Glutamatergic neuron (in vitro differentiated cells): ENCODE measurements around the gene GAL3ST1. TPM values are rescaled to one million over a fixed set of nuclear protein-coding genes. Genes with fewer than 3 reads are reported as not detected.

Experiments
- DNase-seq: peaks from one replicate; pipeline ENCODE4 v3.0.0; 2022
- H3K27ac Mint-ChIP-seq: one replicate; pipeline ENCODE4 v1.8.0; 2020; ENCODE audit warnings: mild to moderate bottlenecking, mixed read lengths, inconsistent platforms; ENCODE audit not compliant: unreplicated experiment
- H3K27me3 Mint-ChIP-seq: one replicate; pipeline ENCODE4 v1.8.0; 2020; ENCODE audit warnings: mild to moderate bottlenecking, moderate library complexity, mixed read lengths, inconsistent platforms; ENCODE audit not compliant: unreplicated experiment
- H3K36me3 Mint-ChIP-seq: one replicate; pipeline ENCODE4 v1.8.0; 2020; ENCODE audit warnings: mild to moderate bottlenecking, mixed read lengths, inconsistent platforms; ENCODE audit not compliant: unreplicated experiment
- H3K4me1 Mint-ChIP-seq: one replicate; pipeline ENCODE4 v1.8.0; 2020; ENCODE audit warnings: mild to moderate bottlenecking, low read depth, mixed read lengths, inconsistent platforms; ENCODE audit not compliant: unreplicated experiment
- H3K4me3 Mint-ChIP-seq: one replicate; pipeline ENCODE4 v1.8.0; 2020; ENCODE audit warnings: mild to moderate bottlenecking, mixed read lengths, inconsistent platforms; ENCODE audit not compliant: unreplicated experiment
- H3K9me3 Mint-ChIP-seq: one replicate; pipeline ENCODE4 v1.8.0; 2020; ENCODE audit warnings: mild to moderate bottlenecking, moderate library complexity, mixed read lengths, inconsistent platforms; ENCODE audit not compliant: unreplicated experiment
- CTCF ChIP-seq: fragments of 200-600 bp; sonication (generic); IDR thresholded peaks from one replicate; pipeline ENCODE4 v1.5.0; 2021; ENCODE audit not compliant: partially characterized antibody, unreplicated experiment
- total RNA-seq: library from RNA; stranded (reverse); fragmentation: NEBNext Ultra II Directional; extraction: Animal tissue kit (Norgen Biotek cat#: 25700); gene quantifications from one replicate; pipeline ENCODE4 v1.2.1, GENCODE V29; 2021; ENCODE audit not compliant: unreplicated experiment

The GAL3ST1 gene
- total RNA-seq, 1 donor from 2014 or later, result 1.8 TPM

- no peak for DNase-seq
- H3K36me3 Mint-ChIP-seq, result no peaks in the 10 kb centered on the region
- H3K9me3 Mint-ChIP-seq, result no peaks in the 10 kb centered on the region
- no peak for TF ChIP-seq CTCF
- H3K4me3 Mint-ChIP-seq, result no peak overlapping the region
- H3K27me3 Mint-ChIP-seq, result peaks cover 8% of the 10 kb centered on the region
- no peak overlapping the region for H3K27ac Mint-ChIP-seq
- H3K4me1 Mint-ChIP-seq, result no peaks in the 10 kb centered on the region
These were observed 36.2 kb downstream of the GAL3ST1 start for GRCh38 chr22:30538280-30538679.

GRCh38 chr22:30537083-30537731 lies 37.3 kb downstream of the GAL3ST1 start:
- Mint-ChIP-seq H3K4me1 (no peaks in the 10 kb centered on the region), H3K4me3 (no peak overlapping the region), H3K9me3 (no peaks in the 10 kb centered on the region), H3K27me3 (peaks cover 8% of the 10 kb centered on the region), H3K27ac (no peak overlapping the region), H3K36me3 (no peaks in the 10 kb centered on the region)
- no peak for TF ChIP-seq CTCF
- no peak for DNase-seq

GRCh38 chr22:30535182-30535581 lies 39.3 kb downstream of the GAL3ST1 start:
- no peak overlapping the region for H3K27ac Mint-ChIP-seq
- H3K4me3 Mint-ChIP-seq, result no peak overlapping the region
- H3K9me3 Mint-ChIP-seq, result no peaks in the 10 kb centered on the region
- no peaks in the 10 kb centered on the region for H3K4me1 Mint-ChIP-seq
- peaks cover 6% of the 10 kb centered on the region for H3K27me3 Mint-ChIP-seq
- H3K36me3 Mint-ChIP-seq, result no peaks in the 10 kb centered on the region
- DNase-seq, result no peak
- TF ChIP-seq CTCF, result no peak

GRCh38 chr22:30531651-30532608 lies 42.5 kb downstream of the GAL3ST1 start:
- Mint-ChIP-seq H3K4me3 (no peak overlapping the region), H3K27me3 (peaks cover 6% of the 10 kb centered on the region), H3K36me3 (no peaks in the 10 kb centered on the region), H3K4me1 (no peaks in the 10 kb centered on the region), H3K9me3 (no peaks in the 10 kb centered on the region), H3K27ac (no peak overlapping the region)
- no peak for DNase-seq
- TF ChIP-seq CTCF, result no peak

- Mint-ChIP-seq H3K4me1 (no peaks in the 10 kb centered on the region), H3K36me3 (no peaks in the 10 kb centered on the region), H3K27me3 (peaks cover 4% of the 10 kb centered on the region), H3K4me3 (no peak overlapping the region), H3K9me3 (peaks cover 1% of the 10 kb centered on the region), H3K27ac (no peak overlapping the region)
- TF ChIP-seq CTCF, result no peak
- no peak for DNase-seq
These were observed 47.8 kb downstream of the GAL3ST1 start for GRCh38 chr22:30526656-30527055.
